Astrocyte of the cerebellum (primary cell): ENCODE measurements around the gene SLC29A2.

Source experiments
- DNase-seq: peaks from one replicate; pipeline ENCODE4 v3.0.0-alpha.2; 2011; ENCODE audit warnings: low read depth
- H3K4me3 ChIP-seq: 2 replicates; pipeline ENCODE4 v1.5.1; 2011; ENCODE audit warnings: mild to moderate bottlenecking, low read depth, low read length, moderate library complexity
- in situ Hi-C: cut with HindIII; loops from 2 replicates; pipeline ENCODE4 v1.10.0; 2017; ENCODE audit warnings: low sequenced_read_pairs
- TF ChIP-seq, protein P1 (sequence below): IDR thresholded peaks from 2 replicates; pipeline ENCODE4 v1.5.1; 2012; ENCODE audit warnings: low read length, low read depth, moderate library complexity, mild to moderate bottlenecking; ENCODE audit errors: missing control alignments

SLC29A2 gene

DNA sequence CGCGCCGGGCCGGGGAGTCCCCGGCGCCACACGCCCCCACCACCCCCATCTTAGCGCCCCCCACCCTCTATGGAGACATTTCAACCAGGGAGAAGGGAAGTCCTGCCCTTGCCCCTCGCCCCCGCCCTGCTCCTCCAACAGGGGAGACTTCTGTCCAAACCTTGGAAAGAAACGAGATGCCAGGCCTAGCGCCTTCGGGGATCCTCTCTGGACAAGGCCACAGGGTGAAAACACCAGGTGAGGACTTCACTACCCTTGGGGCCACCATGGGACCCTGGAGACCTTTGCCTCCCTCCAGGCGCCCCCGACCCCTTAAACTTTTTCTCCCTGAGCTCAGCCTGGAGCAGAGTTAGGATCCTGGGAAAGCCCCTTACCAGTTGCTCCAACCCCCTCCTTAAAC is 37.7 kb upstream of the SLC29A2 start:
- TF ChIP-seq, protein P1, sequence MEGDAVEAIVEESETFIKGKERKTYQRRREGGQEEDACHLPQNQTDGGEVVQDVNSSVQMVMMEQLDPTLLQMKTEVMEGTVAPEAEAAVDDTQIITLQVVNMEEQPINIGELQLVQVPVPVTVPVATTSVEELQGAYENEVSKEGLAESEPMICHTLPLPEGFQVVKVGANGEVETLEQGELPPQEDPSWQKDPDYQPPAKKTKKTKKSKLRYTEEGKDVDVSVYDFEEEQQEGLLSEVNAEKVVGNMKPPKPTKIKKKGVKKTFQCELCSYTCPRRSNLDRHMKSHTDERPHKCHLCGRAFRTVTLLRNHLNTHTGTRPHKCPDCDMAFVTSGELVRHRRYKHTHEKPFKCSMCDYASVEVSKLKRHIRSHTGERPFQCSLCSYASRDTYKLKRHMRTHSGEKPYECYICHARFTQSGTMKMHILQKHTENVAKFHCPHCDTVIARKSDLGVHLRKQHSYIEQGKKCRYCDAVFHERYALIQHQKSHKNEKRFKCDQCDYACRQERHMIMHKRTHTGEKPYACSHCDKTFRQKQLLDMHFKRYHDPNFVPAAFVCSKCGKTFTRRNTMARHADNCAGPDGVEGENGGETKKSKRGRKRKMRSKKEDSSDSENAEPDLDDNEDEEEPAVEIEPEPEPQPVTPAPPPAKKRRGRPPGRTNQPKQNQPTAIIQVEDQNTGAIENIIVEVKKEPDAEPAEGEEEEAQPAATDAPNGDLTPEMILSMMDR, result no peak
- in situ Hi-C loops, result no loop called here
- no peak overlapping the region for H3K4me3 ChIP-seq
- DNase-seq, result no peak

DNA sequence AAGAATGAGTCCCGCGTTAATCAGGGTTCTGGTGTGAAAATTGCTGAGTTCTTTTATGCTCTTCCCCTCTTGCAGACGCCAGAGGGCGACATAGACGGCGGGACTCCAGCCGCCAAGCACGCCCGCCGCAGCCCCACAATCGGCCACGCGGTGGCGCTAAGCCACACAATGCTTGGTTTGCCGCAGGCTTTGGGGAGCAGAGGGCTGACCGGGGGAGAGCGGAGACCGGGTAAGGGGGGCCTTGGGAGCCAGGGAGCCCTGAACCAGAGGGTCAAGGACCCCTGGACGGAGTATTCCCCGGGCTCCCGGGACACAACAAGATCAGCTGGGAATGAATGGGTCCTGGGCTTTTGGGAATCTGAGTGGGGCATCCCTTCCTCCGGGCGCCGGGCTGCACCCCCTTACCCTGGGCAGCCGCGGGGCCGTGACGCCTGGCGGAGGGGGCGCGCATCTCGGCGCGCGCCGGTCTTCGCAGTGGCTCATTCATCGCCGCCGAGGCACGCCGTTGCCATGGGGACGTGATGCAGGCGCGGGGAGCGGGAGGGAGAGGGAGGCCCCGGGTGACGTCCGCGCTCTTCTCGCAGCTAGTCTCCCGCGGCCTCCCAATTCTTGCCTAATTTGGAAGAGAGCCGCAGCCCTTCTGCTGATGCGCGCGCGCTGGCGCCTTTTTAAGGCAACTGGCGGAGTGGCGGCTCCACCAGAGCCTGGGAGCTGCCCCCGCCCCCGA is 37.1 kb upstream of the SLC29A2 start:
- peak overlapping the region; percentile 43 for H3K4me3 ChIP-seq
- in situ Hi-C loops, result no loop called here
- DNase-seq, result peak; percentile 62
- TF ChIP-seq, protein P1, result peak; percentile 100

DNA sequence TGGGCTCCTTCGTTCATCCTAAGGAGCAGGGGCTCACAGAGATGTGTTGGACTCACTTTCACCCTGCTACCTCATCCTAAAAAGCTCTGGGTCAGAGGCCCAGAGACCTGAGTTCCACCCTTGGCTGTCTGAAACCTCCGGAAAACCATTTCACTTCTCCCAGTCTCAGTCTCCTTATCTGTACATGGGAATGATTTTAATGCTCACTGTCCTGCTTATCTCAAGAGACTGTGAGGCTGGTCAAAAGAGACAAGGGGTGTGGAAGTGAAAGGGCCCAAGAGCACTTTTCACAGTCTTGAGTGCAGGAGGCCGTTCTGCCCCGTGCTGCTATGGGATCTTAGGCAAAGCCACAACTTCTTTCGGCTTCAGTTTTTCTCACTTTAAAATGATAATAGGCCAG is 36.1 kb upstream of the SLC29A2 start:
- no peak for DNase-seq
- TF ChIP-seq, protein P1, result no peak
- in situ Hi-C loops, result no loop called here
- no peak overlapping the region for H3K4me3 ChIP-seq

DNA sequence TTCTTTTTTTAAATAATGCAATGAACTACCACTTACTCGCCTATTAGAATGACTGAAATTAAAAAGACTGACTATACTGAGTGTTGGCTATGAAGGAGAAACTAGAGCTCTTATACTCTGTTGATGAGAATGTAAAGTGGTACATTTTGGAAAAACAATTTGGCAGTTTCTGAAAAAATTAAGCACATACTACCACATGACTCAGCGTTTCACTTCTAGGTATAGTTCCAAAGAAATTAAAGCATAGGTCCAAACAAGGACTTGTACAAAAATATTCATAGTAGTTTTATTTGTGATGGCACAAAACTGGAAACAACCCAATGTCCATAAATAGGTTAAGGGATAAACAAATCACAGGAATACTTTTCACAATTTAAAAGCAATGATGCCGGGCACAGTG is 22.4 kb upstream of the SLC29A2 start:
- no peak overlapping the region for H3K4me3 ChIP-seq
- in situ Hi-C loops, result no loop called here
- TF ChIP-seq, protein P1, result no peak
- DNase-seq, result no peak

DNA sequence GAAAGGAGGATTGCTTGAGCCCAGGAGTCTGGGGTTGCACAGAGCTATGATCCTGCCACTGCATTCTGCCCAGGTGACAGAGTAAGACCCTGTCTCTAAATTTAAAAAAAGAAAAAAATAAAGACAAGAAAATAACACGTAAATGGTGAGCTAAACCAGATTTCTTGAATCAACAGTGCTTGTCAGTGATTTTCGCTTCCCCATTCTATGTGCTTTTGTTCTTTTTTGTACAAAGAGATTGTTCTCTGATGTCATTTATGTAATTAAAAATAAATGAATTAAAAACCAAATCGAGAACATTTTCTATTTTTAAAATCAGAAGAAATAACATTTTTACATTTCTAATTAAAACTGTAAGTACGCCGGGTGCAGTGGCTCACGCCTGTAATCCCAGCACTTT is 19.8 kb upstream of the SLC29A2 start:
- no peak overlapping the region for H3K4me3 ChIP-seq
- TF ChIP-seq, protein P1, result no peak
- DNase-seq, result no peak
- in situ Hi-C loops, result no loop called here

DNA sequence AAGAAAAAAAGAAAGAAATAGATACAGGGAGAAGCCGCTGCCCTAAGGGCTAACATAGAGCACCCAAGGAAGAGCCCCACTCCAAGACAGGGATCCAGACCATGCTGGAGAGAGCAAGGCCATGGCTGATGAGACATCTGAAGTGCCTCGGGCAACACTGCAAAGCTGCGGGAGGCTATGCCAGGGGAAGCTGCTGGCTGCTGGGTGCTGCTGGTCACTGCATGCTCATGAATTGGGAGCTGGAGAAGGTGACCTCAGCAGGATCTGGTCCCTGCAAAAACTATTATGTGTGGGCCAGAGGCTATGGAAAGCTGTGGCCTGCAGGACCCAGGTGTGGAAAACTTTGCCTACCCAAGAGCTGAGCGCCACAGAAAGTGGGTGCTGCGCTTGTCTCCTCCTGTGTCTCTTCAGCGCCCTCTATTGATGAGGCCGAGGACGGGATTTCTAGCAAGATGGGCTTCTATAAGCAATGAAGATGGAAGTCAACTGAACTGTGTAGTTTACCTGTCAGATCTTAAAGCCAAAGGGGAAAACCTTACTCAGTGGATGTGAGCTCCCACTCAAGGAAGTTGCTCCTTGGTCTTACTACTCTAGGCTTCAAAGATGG is 17.3 kb upstream of the SLC29A2 start:
- in situ Hi-C loops, result no loop called here
- peak; percentile 43 for DNase-seq
- TF ChIP-seq, protein P1, result peak; percentile 88
- no peak overlapping the region for H3K4me3 ChIP-seq
